K562 treated with DMSO at 1 percent for 48 hours (cell line): ENCODE data around the gene RNF167. TPM values are rescaled to one million over a fixed set of nuclear protein-coding genes. Genes with fewer than 3 reads are reported as not detected.

ENCODE experiments used
- total RNA-seq: library from RNA; unstranded; fragments of 300-600 nt; gene quantifications from 2 replicates; pipeline ENCODE4 v1.2.3, GENCODE V29; 2022; ENCODE audit warnings: low replicate concordance; ENCODE audit errors: extremely low read depth

RNF167 gene
- not detected in 2 replicates for total RNA-seq

GRCh38 chr17:4939796-4940554 lies at the start of gene RNF167, which contains the start of gene SLC25A11:
TSS of gene RNF167 (plus strand) at chr17:4940268. CDS start at chr17:4940910, 642 bp downstream.
TSS of gene SLC25A11 (minus strand) at chr17:4940046. CDS start at chr17:4939910, 136 bp downstream.

GRCh38 chr17:4899341-4900230 lies 40.5 kb upstream of the RNF167 start, which contains the start of gene C17orf107:
TSS of gene C17orf107 (plus strand) at chr17:4899536. CDS start at chr17:4899763, 227 bp downstream.

DNA sequence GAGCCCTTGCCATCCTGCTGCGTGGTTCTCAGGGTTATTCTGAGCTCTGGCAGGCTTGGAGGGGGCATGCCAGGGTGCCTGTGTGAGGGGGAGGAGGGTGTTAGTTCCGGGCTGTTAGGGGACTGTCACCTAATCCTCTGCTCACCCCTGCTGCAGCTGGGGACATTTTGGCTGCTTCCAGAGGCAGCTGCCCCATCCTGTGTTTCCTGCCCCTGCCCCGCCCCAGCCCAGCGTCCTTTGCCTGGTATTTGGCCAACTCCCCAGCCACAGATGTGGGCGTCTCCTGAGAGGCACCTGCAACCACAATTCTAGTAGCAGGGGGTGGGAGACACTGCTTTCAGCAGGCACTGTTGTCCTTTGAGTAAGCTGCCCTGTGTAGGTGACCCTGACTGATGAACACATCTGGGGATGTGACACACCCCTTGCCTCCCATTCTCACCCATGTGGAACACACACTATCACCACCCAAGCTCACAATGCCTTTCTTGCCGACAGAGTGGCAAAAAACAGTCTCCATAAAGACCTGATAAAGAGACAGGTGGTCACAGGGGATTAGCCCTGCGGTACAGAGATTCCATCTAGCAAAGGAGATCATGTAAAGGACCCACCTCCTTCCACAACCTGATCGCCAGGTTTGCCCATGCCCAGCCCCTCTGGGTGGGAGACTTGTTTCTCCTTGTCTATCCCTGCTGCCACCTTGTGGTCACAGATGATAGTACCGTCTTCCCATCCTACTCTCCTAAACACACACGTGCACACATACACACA lies 36.8 kb upstream of the RNF167 start, which contains the start of gene CHRNE:
Gene CHRNE, minus strand, starts transcription at position 48 of the 768 bp plus-strand sequence. Its CDS starts 35 bp downstream, at position 13.

DNA sequence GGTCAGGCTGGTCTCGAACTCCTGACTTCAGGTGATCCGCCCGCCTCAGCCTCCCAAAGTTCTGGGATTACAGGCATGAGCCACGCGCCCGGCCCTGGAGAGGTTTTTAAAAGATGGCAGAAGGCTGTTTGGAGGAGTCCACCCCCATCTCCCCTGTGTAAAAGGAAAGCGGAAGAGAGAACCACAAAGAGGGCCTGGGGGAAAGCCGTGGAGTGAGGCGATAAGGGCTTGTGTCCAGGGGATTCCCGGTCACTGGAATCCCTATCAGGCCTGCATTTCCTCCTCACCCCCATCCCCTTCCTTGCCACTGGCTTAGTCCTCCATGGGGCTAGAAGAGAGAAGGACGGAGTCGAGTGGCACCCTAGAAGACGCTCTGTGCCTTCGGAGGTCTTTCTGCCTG lies 8.1 kb upstream of the RNF167 start, which contains the start of gene GP1BA:
Gene GP1BA, plus strand, starts transcription at position 315 of the 400 bp plus-strand sequence. CDS start 328 bp downstream, outside the sequence.

GRCh38 chr17:4948166-4948930 lies 8.3 kb downstream of the RNF167 start, which contains the start of gene PFN1:
TSS of gene PFN1 (minus strand) at chr17:4948530. CDS start at chr17:4948394, 136 bp downstream.

DNA sequence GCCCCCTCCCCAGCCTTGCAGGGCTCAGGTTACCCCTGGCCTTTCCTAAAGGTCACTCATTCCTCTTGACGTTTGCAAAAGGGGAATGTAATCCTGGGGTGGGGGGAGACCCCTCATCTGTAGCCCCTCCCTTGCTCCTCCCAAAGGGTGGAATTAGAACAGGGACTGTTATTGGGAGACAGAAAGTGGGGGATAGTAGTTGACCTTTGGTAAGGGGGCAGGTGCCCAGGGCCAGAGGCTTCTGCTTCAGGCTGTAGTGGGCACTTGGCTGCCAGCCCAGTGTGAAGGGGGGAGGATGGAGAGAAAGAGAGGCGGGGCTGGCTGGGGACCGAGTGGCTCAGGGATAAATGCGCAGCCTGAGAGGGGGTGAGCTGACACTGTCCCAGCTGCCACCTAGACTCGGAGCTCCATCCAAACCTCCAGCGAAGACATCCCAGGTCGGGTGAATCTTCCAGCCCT lies 10.7 kb downstream of the RNF167 start, which contains the start of gene ENO3:
Gene ENO3, plus strand, starts transcription at position 374 of the 459 bp plus-strand sequence. CDS start 711 bp downstream, outside the sequence.

GRCh38 chr17:4967539-4968485 lies 27.7 kb downstream of the RNF167 start, which contains the start of gene SPAG7:
TSS of gene SPAG7 (minus strand) at chr17:4967817. CDS start at chr17:4967804, 13 bp downstream.

DNA sequence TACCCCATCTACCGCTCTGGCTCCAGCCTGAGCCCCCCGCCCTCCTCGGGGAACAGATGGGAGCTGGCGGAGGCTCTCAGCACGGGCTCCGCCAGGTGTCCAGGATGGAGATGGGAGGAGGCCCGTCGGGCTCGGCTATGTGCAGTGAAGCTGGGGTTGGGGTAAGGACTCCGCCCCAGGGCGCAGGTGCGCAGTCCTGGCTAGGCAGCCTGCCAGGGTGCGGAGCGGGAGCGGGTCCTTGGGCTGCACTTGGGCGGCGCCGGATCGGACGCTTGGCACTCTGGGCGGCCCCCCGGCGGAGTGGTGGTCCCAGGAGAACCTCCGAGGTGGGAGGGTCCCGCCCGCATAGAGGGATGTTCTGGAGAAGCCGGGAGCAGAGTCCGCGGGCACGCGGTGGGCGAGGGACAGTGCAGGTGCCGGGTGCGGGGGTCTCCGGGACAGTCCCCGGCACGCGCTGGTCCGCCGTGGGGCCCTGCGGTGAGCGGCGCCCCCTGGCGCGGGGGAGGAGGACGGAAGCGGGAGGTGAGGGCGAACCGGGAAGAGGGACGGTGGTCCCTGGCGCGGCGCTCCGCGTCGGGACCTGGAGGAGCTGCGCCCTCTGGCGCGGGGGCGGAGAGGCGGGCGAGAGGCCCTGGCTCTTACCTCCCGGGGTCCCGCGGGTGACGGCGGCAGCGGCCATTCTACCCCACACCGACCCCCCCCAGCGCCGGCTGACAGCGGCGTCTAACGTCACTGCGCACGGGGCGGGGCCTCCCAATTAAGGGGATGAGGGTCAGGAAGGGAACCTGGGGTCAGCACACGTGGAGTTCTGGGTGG lies 47.1 kb downstream of the RNF167 start, which contains the start of gene CAMTA2:
Gene CAMTA2, minus strand, starts transcription at position 725 of the 816 bp plus-strand sequence. CDS start 1,453 bp downstream, outside the sequence.

Other genes starting within 250 kb of the RNF167 start
- gene PELP1, start 236.1 kb upstream of the RNF167 start, total RNA-seq: not detected in 2 replicates
- not detected in 2 replicates for gene ARRB2, start 229.6 kb upstream of the RNF167 start, total RNA-seq
- gene MED11, start 208.8 kb upstream of the RNF167 start, total RNA-seq: not detected in 2 replicates
- not detected in 2 replicates for gene ZMYND15, start 200.4 kb upstream of the RNF167 start, total RNA-seq
- gene CXCL16, start 200.3 kb upstream of the RNF167 start, total RNA-seq: not detected in 2 replicates
- not detected in 2 replicates for gene TM4SF5, start 168.4 kb upstream of the RNF167 start, total RNA-seq
- not detected in 2 replicates for gene VMO1, start 153.9 kb upstream of the RNF167 start, total RNA-seq
- gene GLTPD2, start 151.3 kb upstream of the RNF167 start, total RNA-seq: not detected in 2 replicates
- gene PSMB6, start 144.1 kb upstream of the RNF167 start, total RNA-seq: not detected in 2 replicates
- not detected in 2 replicates for gene PLD2, start 133.1 kb upstream of the RNF167 start, total RNA-seq
- gene MINK1, start 106.9 kb upstream of the RNF167 start, total RNA-seq: not detected in 2 replicates
- gene C17orf107, start 40.7 kb upstream of the RNF167 start, total RNA-seq: not detected in 2 replicates
- gene CHRNE, start 37.2 kb upstream of the RNF167 start, total RNA-seq: not detected in 2 replicates
- gene GP1BA, start 8.0 kb upstream of the RNF167 start, total RNA-seq: not detected in 2 replicates
- not detected in 2 replicates for gene SLC25A11, start 222 bp upstream of the RNF167 start, total RNA-seq
- not detected in 2 replicates for gene PFN1, start 8.3 kb downstream of the RNF167 start, total RNA-seq
- gene ENO3, start 10.9 kb downstream of the RNF167 start, total RNA-seq: not detected in 2 replicates
- not detected in 2 replicates for gene SPAG7, start 27.5 kb downstream of the RNF167 start, total RNA-seq
- not detected in 2 replicates for gene CAMTA2, start 47.4 kb downstream of the RNF167 start, total RNA-seq
- gene INCA1, start 57.3 kb downstream of the RNF167 start, total RNA-seq: not detected in 2 replicates
- not detected in 2 replicates for gene KIF1C, start 57.7 kb downstream of the RNF167 start, total RNA-seq
- not detected in 2 replicates for gene SLC52A1, start 95.2 kb downstream of the RNF167 start, total RNA-seq
- gene ZFP3, start 138.2 kb downstream of the RNF167 start, total RNA-seq: not detected in 2 replicates
- gene ZNF232, start 171.6 kb downstream of the RNF167 start, total RNA-seq: not detected in 2 replicates
- gene USP6, start 175.8 kb downstream of the RNF167 start, total RNA-seq: not detected in 2 replicates